Measurements from ENCODE around the gene NALCN.

Gene NALCN

GRCh38 chr13:101190337-101190736, 226.0 kb downstream of the NALCN start:
- TF ChIP-seq CTCF (IDR thresholded peaks at IDR 0.05; ENCODE audit: unreplicated experiment in 3 of 3) = no peak
- Mint-ChIP-seq H3K27ac (no peak overlapping the region), H3K9me3 (no peaks in the 10 kb centered on the region), H3K36me3 (ENCODE audit: low read depth) (no peaks in the 10 kb centered on the region), H3K4me1 (no peaks in the 10 kb centered on the region), H3K4me3 (no peak overlapping the region), H3K27me3 (ENCODE audit: low read depth) (no peaks in the 10 kb centered on the region)

GRCh38 chr13:101185606-101186005, 230.7 kb downstream of the NALCN start:
- H3K9me3 Mint-ChIP-seq = no peaks in the 10 kb centered on the region
- H3K27ac Mint-ChIP-seq = no peak overlapping the region
- no peak for TF ChIP-seq CTCF (IDR thresholded peaks at IDR 0.05; ENCODE audit: unreplicated experiment in 3 of 3)
- no peaks in the 10 kb centered on the region for H3K36me3 Mint-ChIP-seq (ENCODE audit: low read depth)
- H3K27me3 Mint-ChIP-seq (ENCODE audit: low read depth) = no peaks in the 10 kb centered on the region
- no peaks in the 10 kb centered on the region for H3K4me1 Mint-ChIP-seq
- H3K4me3 Mint-ChIP-seq = no peak overlapping the region

GRCh38 chr13:101181076-101181685, 235.1 kb downstream of the NALCN start:
- no peaks in the 10 kb centered on the region for H3K36me3 Mint-ChIP-seq (ENCODE audit: low read depth)
- no peak for TF ChIP-seq CTCF (IDR thresholded peaks at IDR 0.05; ENCODE audit: unreplicated experiment in 3 of 3)
- H3K9me3 Mint-ChIP-seq = no peaks in the 10 kb centered on the region
- H3K4me3 Mint-ChIP-seq = no peak overlapping the region
- H3K27ac Mint-ChIP-seq = no peak overlapping the region
- H3K4me1 Mint-ChIP-seq = peaks cover 5% of the 10 kb centered on the region
- peaks cover 3% of the 10 kb centered on the region for H3K27me3 Mint-ChIP-seq (ENCODE audit: low read depth)

GRCh38 chr13:101179021-101179420, 237.3 kb downstream of the NALCN start:
- no peak overlapping the region for H3K27ac Mint-ChIP-seq
- no peak overlapping the region for H3K4me3 Mint-ChIP-seq
- peaks cover 5% of the 10 kb centered on the region for H3K4me1 Mint-ChIP-seq
- H3K9me3 Mint-ChIP-seq = no peaks in the 10 kb centered on the region
- no peaks in the 10 kb centered on the region for H3K36me3 Mint-ChIP-seq (ENCODE audit: low read depth)
- peaks cover 3% of the 10 kb centered on the region for H3K27me3 Mint-ChIP-seq (ENCODE audit: low read depth)
- no peak for TF ChIP-seq CTCF (IDR thresholded peaks at IDR 0.05; ENCODE audit: unreplicated experiment in 3 of 3)

- Mint-ChIP-seq H3K36me3 (ENCODE audit: low read depth) (no peaks in the 10 kb centered on the region), H3K27ac (no peak overlapping the region), H3K27me3 (ENCODE audit: low read depth) (peaks cover 3% of the 10 kb centered on the region), H3K4me3 (no peak overlapping the region), H3K9me3 (no peaks in the 10 kb centered on the region), H3K4me1 (peaks cover 5% of the 10 kb centered on the region)
- TF ChIP-seq CTCF (IDR thresholded peaks at IDR 0.05; ENCODE audit: unreplicated experiment in 3 of 3) = no peak
Measured at GRCh38 chr13:101178406-101178805, 237.9 kb downstream of the NALCN start.

- Mint-ChIP-seq H3K9me3 (peaks cover 8% of the 10 kb centered on the region), H3K27ac (no peak overlapping the region), H3K27me3 (ENCODE audit: low read depth) (no peaks in the 10 kb centered on the region), H3K4me1 (no peaks in the 10 kb centered on the region), H3K36me3 (ENCODE audit: low read depth) (no peaks in the 10 kb centered on the region), H3K4me3 (no peak overlapping the region)
- no peak for TF ChIP-seq CTCF (IDR thresholded peaks at IDR 0.05; ENCODE audit: unreplicated experiment in 3 of 3)
Measured at GRCh38 chr13:101170306-101170705, 246.0 kb downstream of the NALCN start.
